Measurements from ENCODE around the gene NME1. TPM values are rescaled to one million over a fixed set of nuclear protein-coding genes. Genes with fewer than 3 reads are reported as not detected.
A peak's percentile ranks its signal among the peaks of the same experiment; 100 is the strongest.

Gene NME1
- total RNA-seq, 2 experiments from 2014 or later, result 296 to 301 TPM

DNA sequence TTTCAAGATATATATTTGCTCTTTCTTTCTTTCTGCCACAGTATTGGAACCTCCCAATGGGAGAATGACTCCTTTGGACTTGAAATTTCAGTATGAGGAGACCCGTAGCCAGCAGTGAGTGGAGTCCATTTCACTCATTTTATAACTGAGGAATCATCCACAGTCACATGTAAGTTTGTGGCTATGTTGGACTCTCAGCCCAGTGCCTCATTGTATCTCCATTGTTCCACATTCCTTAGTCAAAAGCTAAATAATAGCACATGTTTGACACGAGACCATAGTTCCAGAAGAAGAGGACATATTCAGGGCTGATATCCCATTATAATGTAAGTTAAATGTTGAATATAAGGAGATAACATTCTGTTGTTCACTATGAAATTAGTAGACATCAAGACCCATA, 20.0 kb upstream of the NME1 start:
- Mint-ChIP-seq H3K27ac (no peak overlapping the region), H3K4me1 (ENCODE audit: low read depth) (peaks cover 8% of the 10 kb centered on the region), H3K36me3 (ENCODE audit: low read depth) (no peaks in the 10 kb centered on the region), H3K9me3 (peaks cover 1% of the 10 kb centered on the region), H3K4me3 (no peak overlapping the region), H3K27me3 (no peaks in the 10 kb centered on the region)
- ATAC-seq (no peak), DNase-seq (no peak)
- intact Hi-C loops (cut with micrococcal nuclease), result no loop called here
- ChIA-PET POLR2A (no interaction called here), CTCF (interaction anchor here (1.6 kb wide), 1 partner anchor 32 kb away, joined by 5 read pairs; no protein-coding TSS in a partner anchor)
- TF ChIP-seq, protein P1, sequence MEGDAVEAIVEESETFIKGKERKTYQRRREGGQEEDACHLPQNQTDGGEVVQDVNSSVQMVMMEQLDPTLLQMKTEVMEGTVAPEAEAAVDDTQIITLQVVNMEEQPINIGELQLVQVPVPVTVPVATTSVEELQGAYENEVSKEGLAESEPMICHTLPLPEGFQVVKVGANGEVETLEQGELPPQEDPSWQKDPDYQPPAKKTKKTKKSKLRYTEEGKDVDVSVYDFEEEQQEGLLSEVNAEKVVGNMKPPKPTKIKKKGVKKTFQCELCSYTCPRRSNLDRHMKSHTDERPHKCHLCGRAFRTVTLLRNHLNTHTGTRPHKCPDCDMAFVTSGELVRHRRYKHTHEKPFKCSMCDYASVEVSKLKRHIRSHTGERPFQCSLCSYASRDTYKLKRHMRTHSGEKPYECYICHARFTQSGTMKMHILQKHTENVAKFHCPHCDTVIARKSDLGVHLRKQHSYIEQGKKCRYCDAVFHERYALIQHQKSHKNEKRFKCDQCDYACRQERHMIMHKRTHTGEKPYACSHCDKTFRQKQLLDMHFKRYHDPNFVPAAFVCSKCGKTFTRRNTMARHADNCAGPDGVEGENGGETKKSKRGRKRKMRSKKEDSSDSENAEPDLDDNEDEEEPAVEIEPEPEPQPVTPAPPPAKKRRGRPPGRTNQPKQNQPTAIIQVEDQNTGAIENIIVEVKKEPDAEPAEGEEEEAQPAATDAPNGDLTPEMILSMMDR (IDR thresholded peaks at IDR 0.05), result no peak

DNA sequence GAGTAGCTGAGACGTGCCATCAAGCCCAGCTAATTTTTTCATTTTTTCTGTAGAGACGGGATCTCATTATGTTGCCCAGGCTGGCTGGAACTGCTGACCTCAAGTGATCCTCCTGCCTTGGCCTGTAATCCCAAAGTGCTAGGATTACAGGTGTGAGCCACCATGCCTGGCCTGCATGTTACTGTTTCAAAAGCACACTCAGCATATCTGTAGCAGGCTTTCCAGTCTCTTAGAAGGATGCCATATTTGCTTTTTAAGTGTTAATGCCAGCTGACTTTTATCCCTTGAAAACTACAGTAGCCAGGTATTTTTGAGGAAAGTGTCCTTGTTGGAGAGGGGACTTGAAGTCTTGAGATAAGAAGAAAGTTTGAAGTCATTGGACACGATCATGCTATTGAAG, 17.4 kb upstream of the NME1 start:
- Mint-ChIP-seq H3K4me1 (ENCODE audit: low read depth) (peaks cover 8% of the 10 kb centered on the region), H3K27me3 (no peaks in the 10 kb centered on the region), H3K9me3 (peaks cover 1% of the 10 kb centered on the region), H3K4me3 (no peak overlapping the region), H3K36me3 (ENCODE audit: low read depth) (no peaks in the 10 kb centered on the region), H3K27ac (no peak overlapping the region)
- DNase-seq, result no peak
- POLR2A ChIA-PET, result interaction anchor here (1.1 kb wide), 1 partner anchor 17 kb away, joined by 3 read pairs; no protein-coding TSS in a partner anchor
- ATAC-seq, result no peak
- TF ChIP-seq, protein P1 (IDR thresholded peaks at IDR 0.05), result no peak
- intact Hi-C loops (cut with micrococcal nuclease), result no loop called here
- CTCF ChIA-PET, result interaction anchor here (1.0 to 1.2 kb wide), 2 partner anchors 16 to 19 kb away, joined by 3 read pairs; no protein-coding TSS in a partner anchor

DNA sequence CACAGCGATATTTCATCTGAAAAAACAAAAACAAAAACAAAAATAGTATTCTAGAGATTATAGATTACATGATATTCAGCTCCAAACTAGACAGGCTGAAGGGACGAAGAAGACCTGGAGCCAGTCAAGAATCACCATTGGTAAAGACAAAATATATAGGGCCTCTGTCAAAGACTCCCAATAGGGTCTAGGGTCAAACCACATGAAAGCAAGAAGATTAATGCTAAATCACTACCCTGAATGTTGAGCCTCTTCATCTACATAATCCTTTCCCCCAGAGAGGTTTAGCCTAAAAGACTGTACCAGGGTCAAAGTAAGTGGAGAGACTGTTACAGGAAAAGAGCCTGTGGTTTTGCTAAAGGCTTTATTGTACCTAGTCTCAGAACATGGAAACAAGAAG, 10.8 kb upstream of the NME1 start:
- intact Hi-C loops (cut with micrococcal nuclease), result no loop called here
- peaks cover 12% of the 10 kb centered on the region for H3K4me1 Mint-ChIP-seq (ENCODE audit: low read depth)
- no peaks in the 10 kb centered on the region for H3K9me3 Mint-ChIP-seq
- ATAC-seq, result no peak
- H3K27ac Mint-ChIP-seq, result no peak overlapping the region
- CTCF ChIA-PET, result no interaction called here
- POLR2A ChIA-PET, result interaction anchor here (1.0 kb wide), 1 partner anchor 22 kb away, joined by 3 read pairs; the partner anchor contains the start of gene SPAG9
- TF ChIP-seq, protein P1 (IDR thresholded peaks at IDR 0.05), result no peak
- DNase-seq, result no peak
- no peak overlapping the region for H3K4me3 Mint-ChIP-seq
- H3K27me3 Mint-ChIP-seq, result no peaks in the 10 kb centered on the region
- H3K36me3 Mint-ChIP-seq (ENCODE audit: low read depth), result no peaks in the 10 kb centered on the region

DNA sequence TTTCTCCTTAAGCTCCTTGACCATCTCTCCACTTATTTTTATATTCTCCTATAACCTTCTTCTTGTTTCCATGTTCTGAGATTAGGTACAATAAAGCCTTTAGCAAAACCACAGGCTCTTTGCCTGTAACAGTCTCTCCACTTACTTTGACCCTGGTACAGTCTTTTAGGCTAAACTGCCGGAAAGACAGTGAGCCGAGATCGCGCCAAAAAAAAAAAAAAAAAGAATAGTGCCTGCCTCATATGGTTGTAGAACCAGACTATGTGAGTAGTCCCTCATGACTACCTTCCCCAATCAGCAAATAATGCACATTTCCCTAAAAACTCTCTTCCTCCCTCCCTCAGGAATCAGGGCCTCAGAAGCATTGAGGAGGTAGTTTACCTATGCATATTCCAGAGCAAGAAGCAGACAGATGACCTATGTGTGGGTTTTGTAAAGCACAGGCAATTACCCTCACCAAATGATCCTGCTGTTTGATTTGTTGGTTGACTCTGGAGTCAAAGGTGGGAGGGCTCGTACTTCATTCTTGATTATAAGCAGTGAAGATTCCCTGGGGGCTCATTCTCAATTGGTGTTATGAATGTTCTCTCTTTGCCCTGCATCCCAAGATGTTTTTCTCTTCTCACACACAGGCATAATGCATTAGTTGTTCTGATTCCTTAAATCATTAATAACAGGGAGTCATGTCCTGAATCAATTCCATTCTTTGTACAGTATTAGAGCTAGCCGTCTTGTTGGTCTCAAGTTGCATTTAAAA, 8.9 kb upstream of the NME1 start:
- ChIA-PET CTCF (interaction anchor here (1.1 kb wide), 1 partner anchor 9 kb away, joined by 3 read pairs; the partner anchor contains the start of gene NME1), POLR2A (no interaction called here)
- Mint-ChIP-seq H3K36me3 (ENCODE audit: low read depth) (no peaks in the 10 kb centered on the region), H3K4me3 (no peak overlapping the region), H3K4me1 (ENCODE audit: low read depth) (peaks cover 15% of the 10 kb centered on the region), H3K9me3 (no peaks in the 10 kb centered on the region), H3K27me3 (no peaks in the 10 kb centered on the region), H3K27ac (no peak overlapping the region)
- DNase-seq (no peak), ATAC-seq (no peak)
- intact Hi-C loops (cut with micrococcal nuclease), result no loop called here
- TF ChIP-seq, protein P1 (IDR thresholded peaks at IDR 0.05), result no peak

DNA sequence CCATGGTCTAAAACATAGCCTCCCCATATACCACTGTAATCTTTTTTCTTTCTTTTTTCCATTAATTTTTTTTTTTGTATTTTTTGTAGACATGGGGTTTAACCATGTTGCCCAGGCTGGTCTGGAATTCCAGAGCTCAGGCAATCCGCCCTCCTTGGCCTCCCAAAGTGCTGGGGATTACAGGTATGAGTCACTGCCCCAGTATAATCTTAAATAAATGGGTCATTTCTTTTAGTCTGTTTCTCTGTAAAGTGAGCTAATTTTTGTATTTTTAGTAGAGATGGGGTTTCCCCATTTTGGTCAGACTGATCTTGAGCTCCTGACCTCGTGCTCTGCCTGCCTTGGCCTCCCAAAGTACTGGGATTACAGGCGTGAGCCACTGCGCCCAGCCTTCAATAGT, 5.7 kb upstream of the NME1 start:
- Mint-ChIP-seq H3K4me1 (ENCODE audit: low read depth) (peaks cover 15% of the 10 kb centered on the region), H3K9me3 (no peaks in the 10 kb centered on the region), H3K36me3 (ENCODE audit: low read depth) (no peaks in the 10 kb centered on the region), H3K27ac (peak overlapping the region; percentile 64), H3K27me3 (no peaks in the 10 kb centered on the region), H3K4me3 (no peak overlapping the region)
- DNase-seq (peak; percentile 21), ATAC-seq (peak; percentile 60)
- TF ChIP-seq, protein P1 (IDR thresholded peaks at IDR 0.05), result no peak
- intact Hi-C loops (cut with micrococcal nuclease), result no loop called here
- ChIA-PET CTCF (interaction anchor here (0.6 to 2.1 kb wide), 4 partner anchors 16 to 282 kb away, joined by 3 to 8 read pairs (median 3); partner anchors contain the start of gene TOB1), POLR2A (interaction anchor here (1.0 kb wide), 1 partner anchor 27 kb away, joined by 4 read pairs; the partner anchor contains the start of gene SPAG9)
